DMS153 (cell line): ENCODE data around the gene BFSP1.

ENCODE experiments used
- DNase-seq: peaks from one replicate; lab custom pipeline; 2025; lab: John Stamatoyannopoulos, UW

The BFSP1 gene

GRCh38 chr20:17497821-17498580, 33.2 kb downstream of the BFSP1 start:
- DNase-seq: no peak

GRCh38 chr20:17495826-17496225, 35.4 kb downstream of the BFSP1 start:
- no peak for DNase-seq

DNA sequence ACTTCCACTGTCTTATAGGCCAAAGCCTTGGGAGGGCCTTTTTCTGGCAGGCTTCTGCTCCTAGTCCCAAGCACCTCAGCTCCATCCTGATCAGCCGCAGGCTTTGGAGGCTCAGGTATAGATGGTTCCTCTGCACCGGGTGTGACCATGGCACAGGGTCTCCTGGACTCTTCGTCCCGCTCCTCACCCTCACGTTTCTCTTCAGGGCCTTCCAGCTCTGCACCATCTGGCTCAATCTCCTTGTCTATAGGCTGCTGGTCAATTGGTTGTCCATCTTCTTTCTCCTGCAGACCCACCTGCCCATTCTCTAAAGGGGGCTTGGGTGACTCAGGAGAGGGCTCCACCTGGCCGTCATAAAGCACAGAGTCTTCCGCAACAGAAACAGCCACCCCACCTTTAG, 37.0 kb downstream of the BFSP1 start:
- no peak for DNase-seq

- no peak for DNase-seq
These were observed 38.0 kb downstream of the BFSP1 start for GRCh38 chr20:17493173-17493572.

GRCh38 chr20:17491488-17491887, 39.7 kb downstream of the BFSP1 start:
- no peak for DNase-seq

- DNase-seq: no peak
These were observed 40.1 kb downstream of the BFSP1 start for GRCh38 chr20:17491041-17491440.

DNA sequence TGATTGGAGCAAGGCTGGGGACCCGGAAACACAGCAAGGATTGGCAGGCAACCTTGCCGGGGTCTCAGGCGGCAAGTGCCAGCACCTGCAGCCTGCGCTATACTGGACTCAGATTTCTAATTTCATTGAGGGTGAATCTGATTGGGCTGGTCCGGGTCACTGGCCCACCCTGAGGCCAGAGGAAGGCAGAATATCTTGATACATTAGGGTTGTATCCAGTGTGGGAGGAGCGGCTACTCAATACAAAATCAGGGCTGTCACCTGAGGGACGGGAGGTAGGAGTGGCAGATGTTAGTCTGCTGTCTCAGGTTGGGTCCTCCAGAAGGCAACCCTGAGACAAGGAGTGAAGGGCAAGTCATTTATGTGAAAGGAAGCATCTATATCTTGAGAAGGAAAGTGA, 40.7 kb downstream of the BFSP1 start:
- DNase-seq: no peak

GRCh38 chr20:17488916-17489600, 42.1 kb downstream of the BFSP1 start:
- DNase-seq: no peak

DNA sequence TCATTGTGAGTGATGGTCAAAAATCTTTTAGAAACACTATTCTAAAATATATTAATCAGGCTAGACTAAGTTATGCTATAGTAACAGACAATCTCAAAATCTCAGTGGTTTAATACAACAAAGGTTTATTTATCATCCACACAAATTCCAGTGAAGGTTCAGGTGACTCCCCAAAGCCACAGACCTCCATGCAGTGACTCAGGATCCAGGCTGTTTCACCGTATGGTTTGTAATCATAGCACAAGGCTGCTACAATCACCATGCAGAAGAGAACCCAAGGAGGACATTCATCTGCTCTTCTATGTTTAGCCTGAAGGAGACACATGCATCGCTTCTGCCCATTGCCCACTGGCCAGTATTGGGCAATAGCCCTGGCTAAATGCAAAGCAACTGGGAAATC, 46.2 kb downstream of the BFSP1 start:
- no peak for DNase-seq

DNA sequence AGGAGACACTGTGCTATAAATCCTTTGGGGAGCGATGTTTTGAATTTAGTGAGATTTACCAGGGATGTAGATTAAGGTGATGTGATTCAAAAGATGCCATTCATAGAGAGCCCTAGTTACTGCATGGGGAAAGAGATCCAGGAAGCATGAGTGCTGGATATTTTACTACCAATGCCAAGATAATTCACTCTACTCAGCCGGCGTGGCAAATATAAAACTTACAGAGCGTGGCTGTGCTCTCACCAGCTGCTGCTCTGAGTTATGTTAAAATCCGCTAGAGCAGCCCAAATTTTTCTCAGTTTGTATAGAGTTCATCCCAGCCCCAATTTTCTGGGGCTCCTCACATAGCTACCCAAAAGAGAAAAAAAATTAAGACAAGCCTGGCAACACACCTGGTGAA, 48.6 kb downstream of the BFSP1 start:
- DNase-seq: no peak

- no peak for DNase-seq
These were observed 49.5 kb downstream of the BFSP1 start for GRCh38 chr20:17481661-17482060.

DNA sequence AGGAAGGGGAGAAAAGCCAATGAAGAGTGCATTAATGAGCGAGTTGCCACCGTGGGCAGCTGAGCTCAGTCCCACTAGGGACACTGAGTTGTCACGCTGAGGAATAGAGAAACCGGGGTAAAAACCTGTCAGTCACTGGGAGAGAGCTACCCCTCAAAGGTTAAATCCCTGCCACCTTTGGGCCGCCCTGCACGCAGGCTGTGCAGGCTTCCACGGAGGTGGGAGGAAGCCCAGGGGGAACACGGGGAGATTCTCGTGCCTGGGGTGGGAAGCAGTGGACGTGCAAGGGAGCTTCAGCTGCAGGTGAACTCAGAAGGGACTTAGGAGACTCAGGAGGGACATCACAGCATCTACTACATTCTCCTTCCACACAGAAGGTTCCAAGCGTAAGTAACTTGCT, 50.5 kb downstream of the BFSP1 start:
- no peak for DNase-seq

- DNase-seq: no peak
These were observed 52.0 kb downstream of the BFSP1 start for GRCh38 chr20:17479063-17479657.

GRCh38 chr20:17473659-17474058, 57.5 kb downstream of the BFSP1 start:
- no peak for DNase-seq

GRCh38 chr20:17471606-17472187, 59.5 kb downstream of the BFSP1 start:
- DNase-seq: no peak

DNA sequence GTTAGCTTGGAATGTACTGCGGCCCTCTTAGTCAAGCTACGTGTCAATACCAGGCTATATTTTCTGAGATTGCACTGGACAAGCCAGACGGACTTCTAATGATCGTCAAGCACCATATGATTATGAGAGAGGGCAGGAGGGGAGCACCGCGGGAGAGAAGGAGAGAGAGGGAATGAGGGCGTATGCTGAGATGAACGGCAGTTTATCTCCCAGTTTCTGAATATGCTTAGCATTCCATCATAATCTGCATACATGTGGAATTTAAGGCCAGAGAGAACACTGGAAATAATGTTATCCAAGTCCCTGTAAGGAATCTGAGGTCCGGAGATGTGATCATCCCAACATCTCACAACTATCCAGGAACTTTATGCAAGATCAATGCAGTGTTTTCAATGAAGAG, 60.2 kb downstream of the BFSP1 start:
- DNase-seq: no peak

- DNase-seq: no peak
These were observed 60.7 kb downstream of the BFSP1 start for GRCh38 chr20:17470521-17470920.

DNA sequence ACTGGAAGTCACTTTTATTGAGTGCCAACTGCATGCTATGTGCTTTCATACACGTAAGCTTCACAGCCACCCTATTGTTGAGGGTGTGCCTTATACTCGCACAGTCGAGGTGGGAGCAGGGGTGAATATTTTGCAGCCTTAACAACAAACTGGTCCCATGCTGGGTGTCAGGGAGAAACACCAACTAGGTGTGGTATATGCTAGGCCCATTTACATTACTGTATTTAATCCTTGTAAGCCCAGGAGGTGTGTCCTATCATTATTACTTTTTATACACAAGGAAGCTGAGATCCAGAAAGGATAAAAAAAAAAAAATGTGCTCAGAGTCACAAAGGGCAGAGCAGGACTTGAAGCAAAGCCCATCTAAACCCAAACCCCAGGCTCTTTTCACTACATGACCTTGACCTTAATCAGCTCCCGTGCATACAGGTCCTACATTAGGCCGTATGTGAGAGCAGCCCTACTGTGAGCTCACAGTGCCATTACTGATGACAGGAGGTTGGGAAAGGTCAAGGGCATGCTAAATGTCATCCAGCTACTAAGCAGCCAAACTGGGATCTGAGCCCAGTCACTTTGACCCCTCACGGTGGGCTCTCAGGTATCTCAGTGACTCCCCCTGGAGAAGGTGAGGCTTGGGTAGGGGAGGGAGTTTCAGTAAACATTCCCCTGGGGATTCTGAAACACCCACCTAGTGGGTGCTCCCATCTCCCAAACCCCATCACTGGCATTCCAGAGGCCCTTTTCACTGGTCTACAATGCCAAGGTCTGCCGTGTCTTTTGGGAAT, 61.7 kb downstream of the BFSP1 start:
- no peak for DNase-seq

- DNase-seq: no peak
These were observed 62.9 kb downstream of the BFSP1 start for GRCh38 chr20:17468073-17468840.

GRCh38 chr20:17467120-17467655, 64.0 kb downstream of the BFSP1 start:
- DNase-seq: no peak

DNA sequence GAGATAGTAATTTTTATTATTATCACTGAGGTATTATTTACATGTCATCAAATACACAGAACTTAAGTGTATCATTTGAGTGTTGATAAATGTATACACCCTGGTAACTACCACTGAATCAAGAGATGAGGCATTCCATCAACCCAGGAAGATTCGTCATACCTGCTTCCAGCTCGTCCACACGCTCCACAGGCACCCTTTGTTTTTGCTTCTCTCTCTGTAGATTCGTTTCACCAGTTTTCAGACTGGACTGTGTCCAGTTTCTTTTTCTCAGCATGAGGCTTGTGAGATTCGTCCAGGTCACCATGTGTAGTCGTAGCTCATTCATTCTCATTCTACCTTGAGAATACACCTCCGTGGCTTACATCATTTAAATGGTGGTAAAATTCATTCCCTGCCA, 64.5 kb downstream of the BFSP1 start:
- no peak for DNase-seq
